ENCODE data around the gene CACTIN. TPM values are rescaled to one million over a fixed set of nuclear protein-coding genes. Genes with fewer than 3 reads are reported as not detected.

The CACTIN gene
- total and polyA plus RNA-seq, 2 experiments from 2014 or later, result 6.9 to 29.1 TPM

GRCh38 chr19:3618144-3618810 is 8.3 kb downstream of the CACTIN start:
- Histone ChIP-seq H3K9me2 (ENCODE audit: insufficient read depth) (no peaks in the 10 kb centered on the region), H3K4me3 (no peak overlapping the region), H3F3A (ENCODE audit: insufficient read depth) (no peaks in the 10 kb centered on the region), H4K20me1 (ENCODE audit: insufficient read depth) (no peaks in the 10 kb centered on the region), H3K27ac (no peak overlapping the region), H3K9me3 (ENCODE audit: low read depth) (no peaks in the 10 kb centered on the region), H3K9ac (no peak overlapping the region), H3K4me1 (ENCODE audit: insufficient read depth) (no peaks in the 10 kb centered on the region), H3K36me3 (ENCODE audit: low read depth) (no peaks in the 10 kb centered on the region), H3K27me3 (replicated peaks; ENCODE audit: insufficient read depth) (no peaks in the 10 kb centered on the region), H3K4me2 (ENCODE audit: unreplicated experiment) (no peak overlapping the region), H2AFZ (no peak overlapping the region), H3K79me2 (ENCODE audit: insufficient read depth) (0 out of 2 replicates have a peak, but pooled peaks cover 8% of the 10 kb centered on the region)
- in situ Hi-C loops (cut with MboI), result loop anchor here (25.0 kb wide), 1 partner anchor 306 kb away; no protein-coding TSS in a partner anchor
- 30 to 40% methylated on average over 26 to 28 of the region's 31 CpGs for WGBS, 2 experiments (ENCODE audit: low coverage in 1 of 2, low lambda C conversion rate in 2 of 2, missing lambda C conversion rate in 2 of 2)
- TF ChIP-seq EZH2phosphoT487 (IDR thresholded peaks at IDR 0.05; ENCODE audit: insufficient read depth, low read depth) (no peak), EZH2 (IDR thresholded peaks at IDR 0.05; ENCODE audit: insufficient read depth, poor library complexity, severe bottlenecking) (no peak)
- DNase-seq, result peak; percentile 82

- no peak overlapping the region for H3K4me2 ChIP-seq (ENCODE audit: unreplicated experiment)
- H3K9ac ChIP-seq, result no peak overlapping the region
- H3K4me3 ChIP-seq, result no peak overlapping the region
- H3K4me1 ChIP-seq (ENCODE audit: insufficient read depth), result no peaks in the 10 kb centered on the region
- in situ Hi-C loops (cut with MboI), result loop anchor here (25.0 kb wide), 1 partner anchor 305 kb away; no protein-coding TSS in a partner anchor
- no peaks in the 10 kb centered on the region for H3K36me3 ChIP-seq (ENCODE audit: low read depth)
- no peak for DNase-seq
- H3K27me3 ChIP-seq (replicated peaks; ENCODE audit: insufficient read depth), result no peaks in the 10 kb centered on the region
- no peak for TF ChIP-seq EZH2phosphoT487 (IDR thresholded peaks at IDR 0.05; ENCODE audit: insufficient read depth, low read depth)
- TF ChIP-seq EZH2 (IDR thresholded peaks at IDR 0.05; ENCODE audit: insufficient read depth, poor library complexity, severe bottlenecking), result no peak
- H2AFZ ChIP-seq, result no peak overlapping the region
- H3K27ac ChIP-seq, result no peak overlapping the region
- H3F3A ChIP-seq (ENCODE audit: insufficient read depth), result no peaks in the 10 kb centered on the region
- H3K79me2 ChIP-seq (ENCODE audit: insufficient read depth), result 0 out of 2 replicates have a peak, but pooled peaks cover 4% of the 10 kb centered on the region
- WGBS, 2 experiments (ENCODE audit: low coverage in 1 of 2, low lambda C conversion rate in 2 of 2, missing lambda C conversion rate in 2 of 2), result 92 to 95% methylated on average over 17 to 19 of the region's 19 CpGs
- H4K20me1 ChIP-seq (ENCODE audit: insufficient read depth), result no peaks in the 10 kb centered on the region
- no peaks in the 10 kb centered on the region for H3K9me3 ChIP-seq (ENCODE audit: low read depth)
- H3K9me2 ChIP-seq (ENCODE audit: insufficient read depth), result no peaks in the 10 kb centered on the region
Observed at GRCh38 chr19:3617463-3617862, 9.1 kb downstream of the CACTIN start.

- H3K27ac ChIP-seq, result no peak overlapping the region
- H3F3A ChIP-seq (ENCODE audit: insufficient read depth), result no peaks in the 10 kb centered on the region
- H4K20me1 ChIP-seq (ENCODE audit: insufficient read depth), result no peaks in the 10 kb centered on the region
- TF ChIP-seq EZH2 (IDR thresholded peaks at IDR 0.05; ENCODE audit: insufficient read depth, poor library complexity, severe bottlenecking) (no peak), EZH2phosphoT487 (IDR thresholded peaks at IDR 0.05; ENCODE audit: insufficient read depth, low read depth) (no peak)
- H3K27me3 ChIP-seq (replicated peaks; ENCODE audit: insufficient read depth), result no peaks in the 10 kb centered on the region
- H3K4me3 ChIP-seq, result no peak overlapping the region
- H3K9ac ChIP-seq, result no peak overlapping the region
- no peaks in the 10 kb centered on the region for H3K36me3 ChIP-seq (ENCODE audit: low read depth)
- H2AFZ ChIP-seq, result no peak overlapping the region
- no peak overlapping the region for H3K4me2 ChIP-seq (ENCODE audit: unreplicated experiment)
- 92 to 97% methylated on average over 22 to 25 of the region's 26 CpGs for WGBS, 2 experiments (ENCODE audit: low coverage in 1 of 2, low lambda C conversion rate in 2 of 2, missing lambda C conversion rate in 2 of 2)
- no peaks in the 10 kb centered on the region for H3K4me1 ChIP-seq (ENCODE audit: insufficient read depth)
- no peak for DNase-seq
- H3K79me2 ChIP-seq (ENCODE audit: insufficient read depth), result no peaks in the 10 kb centered on the region
- in situ Hi-C loops (cut with MboI), result loop anchor here (25.0 kb wide), 1 partner anchor 303 kb away; no protein-coding TSS in a partner anchor
- H3K9me3 ChIP-seq (ENCODE audit: low read depth), result no peaks in the 10 kb centered on the region
- H3K9me2 ChIP-seq (ENCODE audit: insufficient read depth), result no peaks in the 10 kb centered on the region
Observed at GRCh38 chr19:3615524-3616135, 11.0 kb downstream of the CACTIN start.

DNA sequence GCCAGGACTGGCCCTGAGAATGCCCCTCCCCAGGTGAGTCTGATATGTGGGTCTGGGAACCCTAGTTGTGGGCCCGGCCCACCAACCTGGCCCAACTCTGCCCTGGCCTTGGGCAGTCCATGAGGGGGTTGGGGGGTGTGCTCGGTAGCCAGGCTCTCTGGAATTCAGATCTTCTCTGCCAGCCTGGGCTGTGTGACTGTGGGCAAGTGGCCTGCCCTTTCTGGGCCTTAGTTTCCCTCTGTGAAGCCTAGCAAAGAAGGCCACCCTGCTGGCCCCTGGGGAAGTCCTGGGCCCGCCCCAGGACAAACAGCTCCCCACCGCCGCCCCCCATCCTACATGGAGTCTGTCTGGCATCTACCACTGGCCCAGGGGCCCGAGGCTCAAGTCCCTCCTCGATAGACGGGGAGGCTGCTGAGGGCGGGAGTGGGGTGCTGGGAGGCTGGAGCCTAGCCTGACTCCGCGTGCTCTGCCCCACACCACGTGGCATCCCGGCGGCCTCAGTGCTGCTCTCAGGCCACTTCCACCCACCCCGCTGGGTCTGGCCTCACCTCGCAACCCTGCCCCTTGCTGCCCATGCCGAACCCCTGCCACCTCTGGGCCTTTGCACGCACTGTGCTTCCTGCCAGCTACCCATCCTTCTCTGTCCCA is 11.6 kb downstream of the CACTIN start:
- Histone ChIP-seq H3K36me3 (ENCODE audit: low read depth) (no peaks in the 10 kb centered on the region), H3F3A (ENCODE audit: insufficient read depth) (no peaks in the 10 kb centered on the region), H3K9me2 (ENCODE audit: insufficient read depth) (no peaks in the 10 kb centered on the region), H3K4me1 (ENCODE audit: insufficient read depth) (no peaks in the 10 kb centered on the region), H2AFZ (no peak overlapping the region), H3K9me3 (ENCODE audit: low read depth) (no peaks in the 10 kb centered on the region), H3K9ac (no peak overlapping the region), H3K4me3 (no peak overlapping the region), H3K79me2 (ENCODE audit: insufficient read depth) (no peaks in the 10 kb centered on the region), H4K20me1 (ENCODE audit: insufficient read depth) (no peaks in the 10 kb centered on the region), H3K27ac (no peak overlapping the region), H3K27me3 (replicated peaks; ENCODE audit: insufficient read depth) (no peaks in the 10 kb centered on the region), H3K4me2 (ENCODE audit: unreplicated experiment) (no peak overlapping the region)
- no peak for DNase-seq
- in situ Hi-C loops (cut with MboI), result loop anchor here (25.0 kb wide), 1 partner anchor 303 kb away; no protein-coding TSS in a partner anchor
- 88 to 94% methylated on average over 14 to 18 of the region's 18 CpGs for WGBS, 2 experiments (ENCODE audit: low coverage in 1 of 2, low lambda C conversion rate in 2 of 2, missing lambda C conversion rate in 2 of 2)
- no peak for TF ChIP-seq EZH2 (IDR thresholded peaks at IDR 0.05; ENCODE audit: insufficient read depth, poor library complexity, severe bottlenecking)
- TF ChIP-seq EZH2phosphoT487 (IDR thresholded peaks at IDR 0.05; ENCODE audit: insufficient read depth, low read depth), result no peak

All from GM23248 (cell line).